Body of pancreas (tissue), 4 donors: ENCODE measurements around the gene MEX3A. TPM values are rescaled to one million over a fixed set of nuclear protein-coding genes. Genes with fewer than 3 reads are reported as not detected.

Experiments used
- ATAC-seq: fragments of 150-250 bp; one replicate; pipeline ENCODE4 v1.9.1; 2016
- DNase-seq, 4 donors: peaks; one replicate each; pipeline ENCODE4 v3.0.0-alpha.2; 2019
- H3K27ac ChIP-seq, 4 donors: fragments of 200-600 bp; sonication (generic); 1 replicate in 3 of 4; 2 replicates in 1 of 4; pipeline versions ENCODE4 v1.5.1 to v1.6.1; 2016 to 2019; ENCODE audit warnings: mild to moderate bottlenecking in 1 of 4, mixed read lengths in 1 of 4, moderate library complexity in 1 of 4
- H3K27me3 ChIP-seq, 2 donors: fragments of 200-600 bp; sonication (generic); one replicate each; pipeline ENCODE4 v1.6.0; 2016; ENCODE audit warnings: mild to moderate bottlenecking in 1 of 2
- H3K36me3 ChIP-seq, 2 donors: fragments of 200-600 bp; sonication (generic); replicated peaks in 1 of 2; 2 replicates each; pipeline ENCODE4 v1.5.1; 2016; ENCODE audit warnings: low read depth in 2 of 2; ENCODE audit not compliant: insufficient read depth in 1 of 2
- H3K4me1 ChIP-seq: fragments of 200-600 bp; sonication (generic); one replicate; pipeline ENCODE4 v1.6.0; 2016
- H3K4me3 ChIP-seq, 2 donors: fragments of 200-600 bp; sonication (generic); 1 replicate in 1 of 2; 2 replicates in 1 of 2; pipeline ENCODE4 v1.5.1; 2016 to 2019
- H3K9me3 ChIP-seq, 3 donors: fragments of 200-600 bp; sonication (generic); 1 replicate in 2 of 3; 2 replicates in 1 of 3; pipeline ENCODE4 v1.5.1; 2016
- POLR2A ChIP-seq, 3 donors: fragments of 450-650 bp; IDR thresholded peaks; one replicate each; pipeline ENCODE4 v1.6.1; 2016; ENCODE audit warnings: antibody characterized with exemption in 3 of 3, mild to moderate bottlenecking in 2 of 3
- WGBS, 2 donors: methylation state at CpG; one replicate each; pipeline ENCODE4 v1.1.5; 2017; 5-methylcytosine and 5-hydroxymethylcytosine counted together
- intact Hi-C: fragments of 100-400 bp; cut with DNase I; formaldehyde crosslinking; loops from one replicate; pipeline ENCODE4 v1.15.1; 2023
- total RNA-seq, 2 donors: library from RNA; depleted of rRNA; stranded (reverse); fragments of >200 nt; gene quantifications; one replicate each; pipeline ENCODE4 v1.1.0, GENCODE V29; 2016
- TF ChIP-seq, protein P1 (sequence below), 7 experiments: fragments of 450-650 bp in 4 of 7; fragments of 200-600 bp in 3 of 7; sonication (generic) in 3 of 7; IDR thresholded peaks; one replicate each; pipeline ENCODE4 v1.5.1; 2016 to 2019; ENCODE audit warnings: antibody characterized with exemption in 7 of 7

MEX3A gene
- total RNA-seq, 2 donors from 2014 or later, result 0.99 to 4.7 TPM

- intact Hi-C loops, result no loop called here
- no peaks in the 10 kb centered on the region for H3K9me3 ChIP-seq
- no peak overlapping the region for H3K27ac ChIP-seq
- H3K36me3 ChIP-seq, result no peaks in the 10 kb centered on the region
- H3K4me1 ChIP-seq, result peaks cover 49% of the 10 kb centered on the region
- 38 to 44% methylated on average over 5 to 6 of the region's 6 CpGs for WGBS, 2 donors
- no peaks in the 10 kb centered on the region for H3K27me3 ChIP-seq
- ATAC-seq (no peak), DNase-seq (peak in 1 of 4 donors; percentile 30)
- TF ChIP-seq, protein P1, sequence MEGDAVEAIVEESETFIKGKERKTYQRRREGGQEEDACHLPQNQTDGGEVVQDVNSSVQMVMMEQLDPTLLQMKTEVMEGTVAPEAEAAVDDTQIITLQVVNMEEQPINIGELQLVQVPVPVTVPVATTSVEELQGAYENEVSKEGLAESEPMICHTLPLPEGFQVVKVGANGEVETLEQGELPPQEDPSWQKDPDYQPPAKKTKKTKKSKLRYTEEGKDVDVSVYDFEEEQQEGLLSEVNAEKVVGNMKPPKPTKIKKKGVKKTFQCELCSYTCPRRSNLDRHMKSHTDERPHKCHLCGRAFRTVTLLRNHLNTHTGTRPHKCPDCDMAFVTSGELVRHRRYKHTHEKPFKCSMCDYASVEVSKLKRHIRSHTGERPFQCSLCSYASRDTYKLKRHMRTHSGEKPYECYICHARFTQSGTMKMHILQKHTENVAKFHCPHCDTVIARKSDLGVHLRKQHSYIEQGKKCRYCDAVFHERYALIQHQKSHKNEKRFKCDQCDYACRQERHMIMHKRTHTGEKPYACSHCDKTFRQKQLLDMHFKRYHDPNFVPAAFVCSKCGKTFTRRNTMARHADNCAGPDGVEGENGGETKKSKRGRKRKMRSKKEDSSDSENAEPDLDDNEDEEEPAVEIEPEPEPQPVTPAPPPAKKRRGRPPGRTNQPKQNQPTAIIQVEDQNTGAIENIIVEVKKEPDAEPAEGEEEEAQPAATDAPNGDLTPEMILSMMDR (IDR thresholded peaks at IDR 0.05), result no peak
- no peak for TF ChIP-seq POLR2A (IDR thresholded peaks at IDR 0.05)
- no peak overlapping the region for H3K4me3 ChIP-seq
These were observed 19.6 kb upstream of the MEX3A start for GRCh38 chr1:156101880-156102279.

GRCh38 chr1:156100205-156100995 lies 18.1 kb upstream of the MEX3A start:
- DNase-seq (no peak), ATAC-seq (no peak)
- H3K4me3 ChIP-seq, result no peak overlapping the region
- 52 to 53% methylated on average over 4 of the region's 4 CpGs for WGBS, 2 donors
- no peak overlapping the region for H3K27ac ChIP-seq
- no peaks in the 10 kb centered on the region for H3K36me3 ChIP-seq
- no peaks in the 10 kb centered on the region for H3K9me3 ChIP-seq
- no peaks in the 10 kb centered on the region for H3K27me3 ChIP-seq
- no peak for TF ChIP-seq POLR2A (IDR thresholded peaks at IDR 0.05)
- TF ChIP-seq, protein P1 (IDR thresholded peaks at IDR 0.05), result no peak
- H3K4me1 ChIP-seq, result peaks cover 48% of the 10 kb centered on the region
- intact Hi-C loops, result no loop called here

- Histone ChIP-seq H3K4me1 (peaks cover 37% of the 10 kb centered on the region), H3K27ac (no peak overlapping the region), H3K4me3 (no peak overlapping the region), H3K36me3 (no peaks in the 10 kb centered on the region), H3K9me3 (no peaks in the 10 kb centered on the region), H3K27me3 (no peaks in the 10 kb centered on the region)
- no peak for DNase-seq
- 59 to 64% methylated on average over 3 of the region's 3 CpGs for WGBS, 2 donors
- TF ChIP-seq POLR2A (IDR thresholded peaks at IDR 0.05), result no peak
- TF ChIP-seq, protein P1 (IDR thresholded peaks at IDR 0.05), result no peak
- intact Hi-C loops, result no loop called here
- no peak for ATAC-seq
These were observed 17.0 kb upstream of the MEX3A start for GRCh38 chr1:156099282-156099681.

DNA sequence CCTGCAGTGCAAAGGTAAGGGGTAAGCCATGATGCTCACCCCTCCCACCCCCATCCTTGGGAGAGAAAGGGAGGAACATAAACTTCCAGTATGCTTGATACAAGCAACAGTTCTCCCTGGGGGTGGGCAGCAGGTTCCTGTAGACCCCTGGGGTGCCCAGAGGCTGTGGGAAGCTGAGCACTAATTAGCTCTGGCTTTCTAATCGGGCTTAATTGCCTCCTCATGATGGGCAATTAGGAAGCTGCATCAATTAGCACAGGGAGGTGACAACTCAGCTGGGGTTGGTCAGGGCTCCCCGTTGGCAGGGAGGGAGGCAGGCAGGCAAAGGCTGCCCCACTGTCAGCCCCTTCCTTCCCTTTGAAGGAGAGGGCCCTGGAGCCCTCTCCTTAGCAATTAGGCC lies 16.5 kb upstream of the MEX3A start:
- intact Hi-C loops, result no loop called here
- H3K9me3 ChIP-seq, result no peaks in the 10 kb centered on the region
- ATAC-seq (no peak), DNase-seq (no peak)
- peaks cover 32% of the 10 kb centered on the region for H3K4me1 ChIP-seq
- 83% methylated on average over 2 of the region's 2 CpGs; no CpG with 5 or more reads in 1 of the 2 donors for WGBS, 2 donors
- H3K36me3 ChIP-seq, result no peaks in the 10 kb centered on the region
- H3K27ac ChIP-seq, result no peak overlapping the region
- TF ChIP-seq, protein P1 (IDR thresholded peaks at IDR 0.05), result no peak
- no peaks in the 10 kb centered on the region for H3K27me3 ChIP-seq
- no peak overlapping the region for H3K4me3 ChIP-seq
